ENCODE measurements around the gene IRX3. TPM values are rescaled to one million over a fixed set of nuclear protein-coding genes. Genes with fewer than 3 reads are reported as not detected.

Gene IRX3
- total RNA-seq, 2 donors from 2014 or later, result 1.7 to 2.5 TPM

- no peak overlapping the region for H3K27ac Mint-ChIP-seq
- no peak for ATAC-seq (replicated peaks in 1 of 2)
- H3K4me3 Mint-ChIP-seq, result no peak overlapping the region
- H3K27me3 Mint-ChIP-seq (ENCODE audit: low read depth), result peaks cover 7% of the 10 kb centered on the region
- H3K4me1 Mint-ChIP-seq (ENCODE audit: low read depth), result no peaks in the 10 kb centered on the region
- H3K36me3 Mint-ChIP-seq (ENCODE audit: insufficient read depth in 2 of 2), result peaks cover 0 to 2% of the 10 kb centered on the region in 2 donors
- DNase-seq, result no peak
- H3K9me3 Mint-ChIP-seq, result peaks cover 3% of the 10 kb centered on the region in 2 donors
These were observed 40.7 kb downstream of the IRX3 start for GRCh38 chr16:54245788-54246453.

- H3K27me3 Mint-ChIP-seq (ENCODE audit: low read depth), result peaks cover 7% of the 10 kb centered on the region
- ATAC-seq (replicated peaks in 1 of 2) (no peak), DNase-seq (no peak)
- H3K36me3 Mint-ChIP-seq (ENCODE audit: insufficient read depth in 2 of 2), result peaks cover 0 to 2% of the 10 kb centered on the region in 2 donors
- H3K9me3 Mint-ChIP-seq, result peaks cover 3% of the 10 kb centered on the region in 2 donors
- no peaks in the 10 kb centered on the region for H3K4me1 Mint-ChIP-seq (ENCODE audit: low read depth)
- no peak overlapping the region for H3K4me3 Mint-ChIP-seq
- no peak overlapping the region for H3K27ac Mint-ChIP-seq
These were observed 42.3 kb downstream of the IRX3 start for GRCh38 chr16:54244061-54244886.

- Mint-ChIP-seq H3K4me1 (ENCODE audit: low read depth) (no peaks in the 10 kb centered on the region), H3K27me3 (ENCODE audit: low read depth) (peaks cover 7% of the 10 kb centered on the region), H3K36me3 (ENCODE audit: insufficient read depth in 2 of 2) (peaks cover 0 to 2% of the 10 kb centered on the region in 2 donors), H3K27ac (no peak overlapping the region), H3K9me3 (peaks cover 3% of the 10 kb centered on the region in 2 donors), H3K4me3 (no peak overlapping the region)
- no peak for ATAC-seq (replicated peaks in 1 of 2)
- no peak for DNase-seq
These were observed 43.4 kb downstream of the IRX3 start for GRCh38 chr16:54243202-54243601.

- Mint-ChIP-seq H3K4me3 (no peak overlapping the region), H3K27ac (no peak overlapping the region), H3K4me1 (ENCODE audit: low read depth) (no peaks in the 10 kb centered on the region), H3K36me3 (ENCODE audit: insufficient read depth in 2 of 2) (peaks cover 0 to 2% of the 10 kb centered on the region in 2 donors), H3K9me3 (peaks cover 3% of the 10 kb centered on the region in 2 donors), H3K27me3 (ENCODE audit: low read depth) (peaks cover 7% of the 10 kb centered on the region)
- ATAC-seq (replicated peaks in 1 of 2), result no peak
- DNase-seq, result no peak
These were observed 44.4 kb downstream of the IRX3 start for GRCh38 chr16:54242199-54242598.

GRCh38 chr16:54241525-54241924 lies 45.1 kb downstream of the IRX3 start:
- H3K4me1 Mint-ChIP-seq (ENCODE audit: low read depth), result no peaks in the 10 kb centered on the region
- no peak for ATAC-seq (replicated peaks in 1 of 2)
- H3K4me3 Mint-ChIP-seq, result no peak overlapping the region
- H3K27me3 Mint-ChIP-seq (ENCODE audit: low read depth), result peaks cover 14% of the 10 kb centered on the region
- peaks cover 0 to 2% of the 10 kb centered on the region in 2 donors for H3K36me3 Mint-ChIP-seq (ENCODE audit: insufficient read depth in 2 of 2)
- DNase-seq, result no peak
- H3K27ac Mint-ChIP-seq, result no peak overlapping the region
- peaks cover 3% of the 10 kb centered on the region in 2 donors for H3K9me3 Mint-ChIP-seq

GRCh38 chr16:54240271-54241129 lies 46.1 kb downstream of the IRX3 start:
- no peaks in the 10 kb centered on the region for H3K9me3 Mint-ChIP-seq

GRCh38 chr16:54239456-54239855 lies 47.1 kb downstream of the IRX3 start:
- no peaks in the 10 kb centered on the region for H3K9me3 Mint-ChIP-seq
- H3K4me3 Mint-ChIP-seq, result no peak overlapping the region
- H3K36me3 Mint-ChIP-seq (ENCODE audit: insufficient read depth in 2 of 2), result no peaks in the 10 kb centered on the region
- no peaks in the 10 kb centered on the region for H3K4me1 Mint-ChIP-seq (ENCODE audit: low read depth)
- ATAC-seq (replicated peaks in 1 of 2) (no peak), DNase-seq (no peak)
- peaks cover 18% of the 10 kb centered on the region for H3K27me3 Mint-ChIP-seq (ENCODE audit: low read depth)
- H3K27ac Mint-ChIP-seq, result no peak overlapping the region

More at GRCh38 chr16:54240271-54241129, 46.1 kb downstream of the IRX3 start:
- Mint-ChIP-seq H3K27me3 (ENCODE audit: low read depth) (peaks cover 18% of the 10 kb centered on the region), H3K27ac (no peak overlapping the region), H3K4me1 (ENCODE audit: low read depth) (no peaks in the 10 kb centered on the region), H3K36me3 (ENCODE audit: insufficient read depth in 2 of 2) (no peaks in the 10 kb centered on the region), H3K4me3 (no peak overlapping the region)
- ATAC-seq (replicated peaks in 1 of 2), result no peak
- DNase-seq, result no peak

- no peaks in the 10 kb centered on the region for H3K9me3 Mint-ChIP-seq
- H3K27me3 Mint-ChIP-seq (ENCODE audit: low read depth), result peaks cover 11% of the 10 kb centered on the region
- no peaks in the 10 kb centered on the region for H3K4me1 Mint-ChIP-seq (ENCODE audit: low read depth)
- H3K4me3 Mint-ChIP-seq, result no peak overlapping the region
- ATAC-seq (replicated peaks in 1 of 2) (no peak), DNase-seq (no peak)
- no peak overlapping the region for H3K27ac Mint-ChIP-seq
- H3K36me3 Mint-ChIP-seq (ENCODE audit: insufficient read depth in 2 of 2), result no peaks in the 10 kb centered on the region
These were observed 49.8 kb downstream of the IRX3 start for GRCh38 chr16:54236773-54237172.

- Mint-ChIP-seq H3K4me1 (ENCODE audit: low read depth) (no peaks in the 10 kb centered on the region), H3K9me3 (no peaks in the 10 kb centered on the region), H3K27me3 (ENCODE audit: low read depth) (peaks cover 11% of the 10 kb centered on the region), H3K4me3 (no peak overlapping the region), H3K27ac (no peak overlapping the region), H3K36me3 (ENCODE audit: insufficient read depth in 2 of 2) (no peaks in the 10 kb centered on the region)
- DNase-seq (no peak), ATAC-seq (replicated peaks in 1 of 2) (no peak)
These were observed 53.0 kb downstream of the IRX3 start for GRCh38 chr16:54233615-54234014.
